OCI-LY3 (cell line): Measurements from ENCODE around the gene RABL2A.

Source experiments
- CTCF ChIP-seq: fragments of 200-600, 300-600 bp; sonication (generic); IDR thresholded peaks from 2 replicates; pipeline ENCODE4 v1.5.1; 2014; ENCODE audit warnings: antibody characterized with exemption, low read length, low read depth
- EZH2phosphoT487 ChIP-seq: fragments of 200-600 bp; shearing (Covaris generic); IDR thresholded peaks from 2 replicates; pipeline ENCODE4 v1.6.1; 2018; ENCODE audit warnings: antibody characterized with exemption, mixed run types, low read depth

- TF ChIP-seq CTCF: no peak
- TF ChIP-seq EZH2phosphoT487: no peak
Measured at GRCh38 chr2:113686537-113686936, 59.5 kb downstream of the RABL2A start.
